Ovary (tissue), 3 donors: ENCODE data around the gene TNS3.

Source experiments
- EP300 ChIP-seq: sonication (generic); formaldehyde crosslinking; IDR thresholded peaks from one replicate; pipeline ENCODE4 v1.6.1; 2017; ENCODE audit warnings: antibody characterized with exemption
- POLR2A ChIP-seq: fragments of 450-650 bp; IDR thresholded peaks from one replicate; pipeline ENCODE4 v1.6.1; 2017; ENCODE audit warnings: antibody characterized with exemption, mild to moderate bottlenecking, moderate library complexity
- TF ChIP-seq, protein P1 (sequence below), 3 donors: fragments of 450-650 bp in 2 of 3; fragments of 200-600 bp in 1 of 3; IDR thresholded peaks; one replicate each; pipeline versions ENCODE4 v1.5.1 to v1.8.0; 2016 to 2022; ENCODE audit warnings: antibody characterized with exemption in 3 of 3, mild to moderate bottlenecking in 1 of 3
- donor health status: DM: no; HTN: no; CAD: no.

DNA sequence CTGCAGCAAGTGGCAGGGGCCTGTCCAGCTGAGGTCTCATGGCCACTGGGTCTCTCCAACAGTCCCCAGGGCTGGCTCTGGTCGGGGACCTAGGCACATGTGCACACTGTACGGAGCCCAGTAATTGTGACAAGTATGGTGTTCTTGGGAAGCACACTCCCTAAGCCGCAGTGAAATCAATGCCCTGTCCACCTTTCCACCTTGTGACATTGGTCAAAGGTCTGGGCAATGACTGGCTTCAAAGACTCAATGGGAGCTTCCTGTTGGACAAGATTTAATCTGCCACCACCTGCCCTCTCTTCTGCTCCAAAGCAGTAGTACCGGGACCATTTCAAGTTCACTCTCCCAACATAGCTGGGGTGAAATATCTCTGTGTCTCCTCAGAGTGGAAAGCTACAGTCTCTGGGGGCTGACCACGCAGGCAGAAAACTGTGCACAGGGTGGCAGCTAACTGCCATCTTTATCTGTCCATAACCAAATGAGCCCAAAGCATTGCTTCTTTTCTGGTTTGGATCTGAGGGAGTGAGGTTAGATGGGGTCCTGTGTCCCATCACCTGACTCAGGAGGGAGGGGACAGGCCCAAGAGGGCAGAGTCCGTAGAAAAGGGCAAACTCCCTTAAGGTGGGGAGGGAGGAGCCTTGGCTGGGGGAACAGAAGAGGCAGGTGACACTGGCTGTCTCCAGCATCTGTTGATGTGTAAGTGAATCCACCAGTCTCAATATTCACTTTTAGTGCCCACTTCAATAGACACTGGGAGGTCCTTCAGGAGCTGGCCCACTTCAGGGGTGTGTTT, 307.7 kb downstream of the TNS3 start:
- TF ChIP-seq, protein P1, sequence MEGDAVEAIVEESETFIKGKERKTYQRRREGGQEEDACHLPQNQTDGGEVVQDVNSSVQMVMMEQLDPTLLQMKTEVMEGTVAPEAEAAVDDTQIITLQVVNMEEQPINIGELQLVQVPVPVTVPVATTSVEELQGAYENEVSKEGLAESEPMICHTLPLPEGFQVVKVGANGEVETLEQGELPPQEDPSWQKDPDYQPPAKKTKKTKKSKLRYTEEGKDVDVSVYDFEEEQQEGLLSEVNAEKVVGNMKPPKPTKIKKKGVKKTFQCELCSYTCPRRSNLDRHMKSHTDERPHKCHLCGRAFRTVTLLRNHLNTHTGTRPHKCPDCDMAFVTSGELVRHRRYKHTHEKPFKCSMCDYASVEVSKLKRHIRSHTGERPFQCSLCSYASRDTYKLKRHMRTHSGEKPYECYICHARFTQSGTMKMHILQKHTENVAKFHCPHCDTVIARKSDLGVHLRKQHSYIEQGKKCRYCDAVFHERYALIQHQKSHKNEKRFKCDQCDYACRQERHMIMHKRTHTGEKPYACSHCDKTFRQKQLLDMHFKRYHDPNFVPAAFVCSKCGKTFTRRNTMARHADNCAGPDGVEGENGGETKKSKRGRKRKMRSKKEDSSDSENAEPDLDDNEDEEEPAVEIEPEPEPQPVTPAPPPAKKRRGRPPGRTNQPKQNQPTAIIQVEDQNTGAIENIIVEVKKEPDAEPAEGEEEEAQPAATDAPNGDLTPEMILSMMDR (IDR thresholded peaks at IDR 0.05): no peak
- TF ChIP-seq POLR2A (no peak), EP300 (no peak)
